HUES48 (cell line): ENCODE measurements around the gene SLC6A13.

Source experiments
- H3K27ac ChIP-seq: one replicate; pipeline ENCODE4 v1.7.0; 2013; ENCODE audit warnings: low read depth, low read length, inconsistent platforms
- H3K27me3 ChIP-seq: 2 replicates; pipeline ENCODE4 v1.6.1; 2013; ENCODE audit warnings: mild to moderate bottlenecking, low read length; ENCODE audit not compliant: control insufficient read depth, insufficient read depth
- H3K36me3 ChIP-seq: 2 replicates; pipeline ENCODE4 v1.6.1; 2013; ENCODE audit warnings: low read length; ENCODE audit not compliant: control insufficient read depth, insufficient read depth
- H3K4me1 ChIP-seq: 2 replicates; pipeline ENCODE4 v1.6.1; 2013; ENCODE audit warnings: mild to moderate bottlenecking, low read length; ENCODE audit not compliant: control insufficient read depth, insufficient read depth
- H3K4me3 ChIP-seq: 2 replicates; pipeline ENCODE4 v1.5.1; 2013; ENCODE audit warnings: mild to moderate bottlenecking, low read depth, low read length
- H3K9ac ChIP-seq: 2 replicates; pipeline ENCODE4 v1.6.1; 2013; ENCODE audit warnings: mild to moderate bottlenecking, low read depth, low read length, moderate library complexity
- H3K9me3 ChIP-seq: 2 replicates; pipeline ENCODE4 v1.6.1; 2013; ENCODE audit warnings: low read length; ENCODE audit not compliant: control insufficient read depth, insufficient read depth

The SLC6A13 gene

GRCh38 chr12:233615-233968 lies 29.0 kb downstream of the SLC6A13 start:
- peaks cover 5% of the 10 kb centered on the region for H3K4me1 ChIP-seq
- no peak overlapping the region for H3K4me3 ChIP-seq
- H3K9me3 ChIP-seq = peaks cover 11% of the 10 kb centered on the region; the same call in 1 of the 2 replicates
- H3K27me3 ChIP-seq = no peaks in the 10 kb centered on the region
- H3K27ac ChIP-seq = no peak overlapping the region
- no peaks in the 10 kb centered on the region for H3K36me3 ChIP-seq
- H3K9ac ChIP-seq = no peak overlapping the region

- Histone ChIP-seq H3K4me3 (no peak overlapping the region), H3K27ac (no peak overlapping the region), H3K27me3 (no peaks in the 10 kb centered on the region), H3K4me1 (peaks cover 5% of the 10 kb centered on the region), H3K9ac (no peak overlapping the region), H3K9me3 (peaks cover 11% of the 10 kb centered on the region; the same call in 1 of the 2 replicates), H3K36me3 (no peaks in the 10 kb centered on the region)
These were observed 29.7 kb downstream of the SLC6A13 start for GRCh38 chr12:232731-233614.

GRCh38 chr12:230925-231671 lies 31.5 kb downstream of the SLC6A13 start:
- Histone ChIP-seq H3K9ac (no peak overlapping the region), H3K4me3 (no peak overlapping the region), H3K36me3 (no peaks in the 10 kb centered on the region), H3K27ac (no peak overlapping the region), H3K27me3 (no peaks in the 10 kb centered on the region), H3K9me3 (no peaks in the 10 kb centered on the region; the same call in 1 of the 2 replicates), H3K4me1 (peaks cover 5% of the 10 kb centered on the region)

GRCh38 chr12:229441-230191 lies 33.0 kb downstream of the SLC6A13 start:
- Histone ChIP-seq H3K27ac (no peak overlapping the region), H3K4me1 (peaks cover 5% of the 10 kb centered on the region), H3K27me3 (no peaks in the 10 kb centered on the region), H3K9me3 (no peaks in the 10 kb centered on the region), H3K36me3 (no peaks in the 10 kb centered on the region), H3K4me3 (no peak overlapping the region), H3K9ac (no peak overlapping the region)

GRCh38 chr12:228846-229200 lies 33.8 kb downstream of the SLC6A13 start:
- H3K4me1 ChIP-seq = peaks cover 5% of the 10 kb centered on the region
- H3K4me3 ChIP-seq = no peak overlapping the region
- no peak overlapping the region for H3K27ac ChIP-seq
- no peaks in the 10 kb centered on the region for H3K36me3 ChIP-seq
- no peaks in the 10 kb centered on the region for H3K9me3 ChIP-seq
- no peak overlapping the region for H3K9ac ChIP-seq
- no peaks in the 10 kb centered on the region for H3K27me3 ChIP-seq

- Histone ChIP-seq H3K9ac (no peak overlapping the region), H3K27ac (no peak overlapping the region), H3K36me3 (no peaks in the 10 kb centered on the region), H3K4me1 (peaks cover 5% of the 10 kb centered on the region), H3K4me3 (no peak overlapping the region), H3K27me3 (no peaks in the 10 kb centered on the region), H3K9me3 (no peaks in the 10 kb centered on the region)
These were observed 34.5 kb downstream of the SLC6A13 start for GRCh38 chr12:227923-228845.

GRCh38 chr12:227286-227915 lies 35.2 kb downstream of the SLC6A13 start:
- no peaks in the 10 kb centered on the region for H3K9me3 ChIP-seq

DNA sequence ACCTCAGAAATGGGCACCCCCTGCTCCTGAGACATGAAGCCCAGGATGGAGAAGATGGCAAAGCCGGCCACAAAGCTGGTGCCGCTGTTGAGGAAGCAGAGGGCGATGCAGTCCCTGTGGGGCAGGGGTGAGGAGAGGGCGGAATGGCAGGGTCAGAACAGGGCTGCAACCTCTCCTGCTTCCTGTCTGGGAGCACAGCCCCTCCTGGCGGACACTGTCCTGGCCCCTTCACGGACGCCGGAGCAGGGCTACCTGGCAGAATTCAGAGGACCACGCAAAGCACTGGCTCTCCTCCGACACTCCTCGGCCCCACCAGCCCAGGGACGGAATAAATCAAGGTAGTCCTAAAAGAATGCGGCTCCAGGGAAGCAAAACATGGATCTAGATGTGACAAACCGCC lies 36.2 kb downstream of the SLC6A13 start:
- Histone ChIP-seq H3K9ac (no peak overlapping the region), H3K27me3 (no peaks in the 10 kb centered on the region), H3K9me3 (no peaks in the 10 kb centered on the region), H3K4me1 (peaks cover 5% of the 10 kb centered on the region), H3K36me3 (no peaks in the 10 kb centered on the region), H3K27ac (no peak overlapping the region), H3K4me3 (no peak overlapping the region)

More at GRCh38 chr12:227286-227915, 35.2 kb downstream of the SLC6A13 start:
- Histone ChIP-seq H3K27ac (no peak overlapping the region), H3K9ac (no peak overlapping the region), H3K4me1 (peaks cover 5% of the 10 kb centered on the region), H3K27me3 (no peaks in the 10 kb centered on the region), H3K4me3 (no peak overlapping the region), H3K36me3 (no peaks in the 10 kb centered on the region)

DNA sequence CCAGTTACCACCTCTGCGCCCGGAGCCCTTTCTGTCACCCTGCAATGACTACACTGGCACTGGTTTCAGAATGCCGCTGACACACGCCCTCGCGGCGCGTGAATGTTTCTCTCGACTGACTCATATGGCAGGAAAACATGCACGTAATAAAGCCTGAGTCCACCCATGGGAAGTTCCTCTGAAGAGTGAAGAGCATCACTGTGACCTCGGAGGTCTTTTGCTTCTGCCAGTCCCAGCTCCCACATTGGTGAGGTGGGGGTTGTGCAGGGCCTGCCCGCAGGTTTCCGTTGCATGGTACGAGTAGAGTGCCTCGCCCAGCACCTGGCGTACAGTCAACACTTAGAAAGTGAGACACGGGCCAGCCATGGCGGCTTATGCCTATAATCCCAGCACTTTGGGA lies 37.6 kb downstream of the SLC6A13 start:
- Histone ChIP-seq H3K4me1 (no peaks in the 10 kb centered on the region), H3K4me3 (no peak overlapping the region), H3K9me3 (no peaks in the 10 kb centered on the region), H3K27me3 (no peaks in the 10 kb centered on the region), H3K9ac (no peak overlapping the region), H3K36me3 (no peaks in the 10 kb centered on the region), H3K27ac (no peak overlapping the region)

DNA sequence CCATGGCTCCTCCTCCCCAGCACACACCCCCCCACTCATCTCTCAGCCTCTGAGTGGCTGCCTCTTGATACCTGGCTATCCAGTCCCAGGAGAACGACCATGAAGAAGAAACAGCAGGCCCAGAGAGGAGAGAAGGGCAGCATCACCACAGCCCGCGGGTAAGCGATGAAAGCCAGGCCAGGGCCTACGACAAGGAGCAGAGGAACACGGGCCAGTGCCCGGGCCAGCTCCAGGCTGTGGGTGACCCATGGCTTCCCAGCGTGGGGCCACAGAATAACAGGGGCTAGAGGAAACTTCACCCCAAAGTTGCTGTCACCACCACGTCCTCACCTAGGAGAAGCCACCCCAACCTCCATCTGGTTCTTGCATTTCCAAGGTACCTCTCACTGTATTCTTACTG lies 38.3 kb downstream of the SLC6A13 start:
- H3K27me3 ChIP-seq = no peaks in the 10 kb centered on the region
- H3K4me3 ChIP-seq = no peak overlapping the region
- H3K9ac ChIP-seq = no peak overlapping the region
- no peaks in the 10 kb centered on the region for H3K36me3 ChIP-seq
- H3K27ac ChIP-seq = no peak overlapping the region
- H3K9me3 ChIP-seq = no peaks in the 10 kb centered on the region
- H3K4me1 ChIP-seq = no peaks in the 10 kb centered on the region
